ENCODE measurements around the gene ZNF862. TPM values are rescaled to one million over a fixed set of nuclear protein-coding genes. Genes with fewer than 3 reads are reported as not detected.
A peak's percentile ranks its signal among the peaks of the same experiment; 100 is the strongest.

ZNF862 gene
- total and polyA plus RNA-seq, 10 of the 15 experiments (the other 5 are each of a cell fraction or from before 2014, with no cell fraction given) = 0.49 to 7.7 (median 3.5) TPM

DNA sequence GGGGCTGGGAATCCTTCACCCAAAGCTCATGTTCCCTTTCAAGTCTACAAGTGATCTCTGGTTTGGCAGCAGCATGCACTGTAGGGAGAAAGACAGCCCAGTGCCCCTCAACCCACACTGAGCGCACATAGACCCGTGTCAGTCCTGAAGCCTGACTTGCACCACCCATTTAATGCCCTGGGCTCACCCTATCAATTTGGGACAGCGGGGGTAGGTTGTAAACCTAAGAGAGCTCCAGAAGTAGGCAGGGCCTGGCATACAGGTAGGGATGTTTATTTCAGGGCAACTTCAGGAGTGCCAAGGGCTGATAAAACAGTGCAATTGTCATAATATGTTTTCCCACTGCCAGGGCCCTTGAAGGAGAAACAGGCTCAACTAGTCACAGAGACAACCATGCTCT, 32.1 kb downstream of the ZNF862 start (continued):
- TF ChIP-seq TCF7 (IDR thresholded peaks at IDR 0.05; ENCODE audit: borderline replicate concordance) = no peak

- peak overlapping the region; percentile 2; the same call in 1 of the 2 replicates for H3K27ac ChIP-seq (ENCODE audit: control insufficient read depth, insufficient read depth)
- ChIA-PET RAD21 (ENCODE audit: unreplicated experiment) (interaction anchor here (0.7 to 1.4 kb wide), 3 partner anchors 21 to 208 kb away, joined by 3 to 7 read pairs (median 3); no protein-coding TSS in a partner anchor), CTCF (interaction anchor here (0.7 to 1.6 kb wide), 3 partner anchors 9 to 1138 kb away, joined by 3 to 5 read pairs (median 3); no protein-coding TSS in a partner anchor), SMC1A (ENCODE audit: uncharacterized antibody, unreplicated experiment) (interaction anchor here (0.9 kb wide), 1 partner anchor 24 kb away, joined by 5 read pairs; no protein-coding TSS in a partner anchor), POLR2A (interaction anchor here (1.6 kb wide), 1 partner anchor 31 kb away, joined by 7 read pairs; no protein-coding TSS in a partner anchor)
- H3K9me3 ChIP-seq (replicated peaks; ENCODE audit: control insufficient read depth, insufficient read depth, low read length) = no peaks in the 10 kb centered on the region
- no peaks in the 10 kb centered on the region for H3K27me3 ChIP-seq (replicated peaks in 1 of 2; ENCODE audit: control insufficient read depth in 2 of 2, insufficient read depth in 2 of 2, low read length in 1 of 2)
- H3K4me3 ChIP-seq = no peak overlapping the region
- no peak for DNase-seq (ENCODE audit: low read depth, low spot score)
- H3K4me1 ChIP-seq (ENCODE audit: control insufficient read depth, insufficient read depth, low read length) = peaks cover 51% of the 10 kb centered on the region
- WGBS (ENCODE audit: insufficient coverage, insufficient replicate concordance, low lambda C conversion rate, missing lambda C conversion rate) = 89% methylated on average over 12 of the region's 12 CpGs
- no TSS peak for BruUV-seq (replicated peaks)
- no peaks in the 10 kb centered on the region for H4K20me1 ChIP-seq (ENCODE audit: control insufficient read depth, insufficient read depth)
- no peak for FAIRE-seq
- ATAC-seq = no peak
- H3K4me2 ChIP-seq (ENCODE audit: control insufficient read depth, insufficient read depth) = no peak overlapping the region
- H3K79me2 ChIP-seq (ENCODE audit: control insufficient read depth, insufficient read depth, low read length) = peaks cover 7% of the 10 kb centered on the region
- intact Hi-C loops (cut with micrococcal nuclease; ENCODE audit: unreplicated experiment) = loop anchor here (2.0 kb wide), 1 partner anchor 32 kb away; the partner anchor contains the start of gene ZNF862
- H3K9ac ChIP-seq (ENCODE audit: control insufficient read depth, insufficient read depth, low read length) = no peak overlapping the region
- H2AFZ ChIP-seq (ENCODE audit: control insufficient read depth, low read depth, low read length) = no peak overlapping the region
- in situ Hi-C loops (cut with MboI) = no loop called here
- H3K36me3 ChIP-seq (ENCODE audit: control insufficient read depth in 2 of 2, insufficient read depth in 2 of 2, low read length in 1 of 2) = no peaks in the 10 kb centered on the region
- no peak for TF ChIP-seq KAT2A (conservative IDR thresholded peaks at IDR 0.05; ENCODE audit: control insufficient read depth, low read depth, low read length)
- TF ChIP-seq TARDBP (IDR thresholded peaks at IDR 0.05; ENCODE audit: borderline replicate concordance) = no peak
- TF ChIP-seq BACH1 (IDR thresholded peaks at IDR 0.05; ENCODE audit: borderline replicate concordance) = no peak
- TF ChIP-seq, protein P1, sequence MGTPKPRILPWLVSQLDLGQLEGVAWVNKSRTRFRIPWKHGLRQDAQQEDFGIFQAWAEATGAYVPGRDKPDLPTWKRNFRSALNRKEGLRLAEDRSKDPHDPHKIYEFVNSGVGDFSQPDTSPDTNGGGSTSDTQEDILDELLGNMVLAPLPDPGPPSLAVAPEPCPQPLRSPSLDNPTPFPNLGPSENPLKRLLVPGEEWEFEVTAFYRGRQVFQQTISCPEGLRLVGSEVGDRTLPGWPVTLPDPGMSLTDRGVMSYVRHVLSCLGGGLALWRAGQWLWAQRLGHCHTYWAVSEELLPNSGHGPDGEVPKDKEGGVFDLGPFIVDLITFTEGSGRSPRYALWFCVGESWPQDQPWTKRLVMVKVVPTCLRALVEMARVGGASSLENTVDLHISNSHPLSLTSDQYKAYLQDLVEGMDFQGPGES (IDR thresholded peaks at IDR 0.05) = no peak
- no peak for TF ChIP-seq TBL1XR1 (IDR thresholded peaks at IDR 0.05; ENCODE audit: low read depth, low read length)
- no peak for TF ChIP-seq EZH2 (IDR thresholded peaks at IDR 0.05; ENCODE audit: borderline replicate concordance, control insufficient read depth, low read depth, low read length)
- TF ChIP-seq SP1 (IDR thresholded peaks at IDR 0.05; ENCODE audit: low read depth, low read length) = no peak
- no peak for TF ChIP-seq CEBPZ (IDR thresholded peaks at IDR 0.05; ENCODE audit: low read depth, low read length)
- TF ChIP-seq FOS (IDR thresholded peaks at IDR 0.05; ENCODE audit: borderline replicate concordance, extremely low read depth, insufficient read length) = no peak
- TF ChIP-seq TCF7 (IDR thresholded peaks at IDR 0.05; ENCODE audit: borderline replicate concordance) = no peak
- TF ChIP-seq ETV6 (conservative IDR thresholded peaks at IDR 0.05 in 1 of 2, IDR thresholded peaks at IDR 0.05 in 1 of 2; ENCODE audit: borderline replicate concordance in 1 of 2, low read depth in 1 of 2) = no peak
- no peak for TF ChIP-seq SUPT20H (IDR thresholded peaks at IDR 0.05; ENCODE audit: borderline replicate concordance, control insufficient read depth, low read depth, low read length)
- no peak for TF ChIP-seq PAX8 (IDR thresholded peaks at IDR 0.05)
- TF ChIP-seq HSF1 (IDR thresholded peaks at IDR 0.05; ENCODE audit: low read depth, low read length) = no peak
- no peak for TF ChIP-seq HDAC2 (IDR thresholded peaks at IDR 0.05)
- no peak for TF ChIP-seq EED (IDR thresholded peaks at IDR 0.05; ENCODE audit: low read depth)
These were observed 32.7 kb downstream of the ZNF862 start for GRCh38 chr7:149870701-149871483.

Data from GM12878 (cell line).